Stimulated activated naive CD8-positive, alpha-beta T cell treated with anti-CD3 and anti-CD28 coated beads, Interleukin-15, Interleukin-2, amounts not matched to agents 100 ng/mL and 50 ng/mL, for 24 hours (primary cell): ENCODE measurements around the gene ATP1B2.
A peak's percentile ranks its signal among the peaks of the same experiment; 100 is the strongest.
"Not testable (repeated sequence)": the region's sequence is repeated elsewhere in the genome, so short reads cannot be mapped to it uniquely, and the experiment has no call there.

Experiments
- H3K27ac Mint-ChIP-seq: one replicate; pipeline ENCODE4 v1.8.0; 2021; ENCODE audit warnings: mild to moderate bottlenecking, mixed read lengths
- H3K27me3 Mint-ChIP-seq: one replicate; pipeline ENCODE4 v1.8.0; 2021; ENCODE audit warnings: mixed read lengths
- H3K36me3 Mint-ChIP-seq: one replicate; pipeline ENCODE4 v1.8.0; 2021; ENCODE audit warnings: low read depth, mixed read lengths
- H3K4me1 Mint-ChIP-seq: one replicate; pipeline ENCODE4 v1.8.0; 2021; ENCODE audit warnings: low read depth, mixed read lengths
- H3K4me3 Mint-ChIP-seq: one replicate; pipeline ENCODE4 v1.8.0; 2021; ENCODE audit warnings: mild to moderate bottlenecking, mixed read lengths
- H3K9me3 Mint-ChIP-seq: one replicate; pipeline ENCODE4 v1.8.0; 2021; ENCODE audit warnings: mixed read lengths

ATP1B2 gene

GRCh38 chr17:7650509-7651096, at the start of gene ATP1B2:
TSS of gene ATP1B2 (plus strand) at chr17:7650926. CDS start at chr17:7651519, 593 bp downstream.
- H3K27me3 Mint-ChIP-seq: peaks cover 39% of the 10 kb centered on the region
- H3K4me3 Mint-ChIP-seq: peak within 1 kb of the TSS; percentile 73
- peaks cover 14% of the 10 kb centered on the region for H3K4me1 Mint-ChIP-seq
- H3K9me3 Mint-ChIP-seq: no peaks in the 10 kb centered on the region
- no peaks in the 10 kb centered on the region for H3K36me3 Mint-ChIP-seq
- no peak within 1 kb of the TSS for H3K27ac Mint-ChIP-seq

GRCh38 chr17:7606280-7606679, 44.4 kb upstream of the ATP1B2 start:
- peaks cover 14% of the 10 kb centered on the region for H3K4me1 Mint-ChIP-seq
- no peak overlapping the region for H3K27ac Mint-ChIP-seq

GRCh38 chr17:7610641-7611040, 40.1 kb upstream of the ATP1B2 start:
- Mint-ChIP-seq H3K36me3 (peaks cover 31% of the 10 kb centered on the region), H3K27me3 (no peaks in the 10 kb centered on the region), H3K4me1 (peaks cover 46% of the 10 kb centered on the region), H3K27ac (peak overlapping the region; percentile 68), H3K9me3 (no peaks in the 10 kb centered on the region), H3K4me3 (no peak overlapping the region)

More at GRCh38 chr17:7606280-7606679, 44.4 kb upstream of the ATP1B2 start:
- Mint-ChIP-seq H3K9me3 (no peaks in the 10 kb centered on the region), H3K4me3 (no peak overlapping the region), H3K27me3 (no peaks in the 10 kb centered on the region), H3K36me3 (peaks cover 54% of the 10 kb centered on the region)

- Mint-ChIP-seq H3K27ac (no peak overlapping the region), H3K27me3 (no peaks in the 10 kb centered on the region), H3K36me3 (peaks cover 23% of the 10 kb centered on the region), H3K4me1 (peaks cover 43% of the 10 kb centered on the region), H3K9me3 (no peaks in the 10 kb centered on the region), H3K4me3 (peak overlapping the region; percentile 58)
Measured at GRCh38 chr17:7611635-7612293, 39.0 kb upstream of the ATP1B2 start.

- Mint-ChIP-seq H3K4me3 (peak overlapping the region; percentile 58), H3K27me3 (no peaks in the 10 kb centered on the region), H3K27ac (peak overlapping the region; percentile 71), H3K4me1 (peaks cover 43% of the 10 kb centered on the region), H3K36me3 (peaks cover 23% of the 10 kb centered on the region), H3K9me3 (no peaks in the 10 kb centered on the region)
Measured at GRCh38 chr17:7612294-7612640, 38.5 kb upstream of the ATP1B2 start.

GRCh38 chr17:7613769-7614424, 36.8 kb upstream of the ATP1B2 start:
- Mint-ChIP-seq H3K27me3 (no peaks in the 10 kb centered on the region), H3K9me3 (no peaks in the 10 kb centered on the region), H3K4me3 (peak overlapping the region; percentile 91), H3K36me3 (peaks cover 23% of the 10 kb centered on the region), H3K4me1 (peaks cover 43% of the 10 kb centered on the region), H3K27ac (peak overlapping the region; percentile 83)

GRCh38 chr17:7614425-7615264, 36.1 kb upstream of the ATP1B2 start, which contains the start of gene FXR2:
TSS of gene FXR2 (minus strand) at chr17:7614897. CDS start at chr17:7614532, 365 bp downstream.
- Mint-ChIP-seq H3K27me3 (no peaks in the 10 kb centered on the region), H3K36me3 (peaks cover 18% of the 10 kb centered on the region), H3K4me1 (peaks cover 43% of the 10 kb centered on the region), H3K4me3 (peak within 1 kb of the TSS; percentile 91), H3K9me3 (no peaks in the 10 kb centered on the region), H3K27ac (peak within 1 kb of the TSS; percentile 86)

GRCh38 chr17:7615265-7615747, 35.4 kb upstream of the ATP1B2 start:
- Mint-ChIP-seq H3K4me1 (peaks cover 41% of the 10 kb centered on the region), H3K4me3 (peak overlapping the region; percentile 83), H3K27me3 (no peaks in the 10 kb centered on the region), H3K36me3 (peaks cover 16% of the 10 kb centered on the region), H3K9me3 (no peaks in the 10 kb centered on the region), H3K27ac (peak overlapping the region; percentile 86)

GRCh38 chr17:7618608-7619007, 32.1 kb upstream of the ATP1B2 start:
- H3K27me3 Mint-ChIP-seq: no peaks in the 10 kb centered on the region
- H3K4me1 Mint-ChIP-seq: peaks cover 10% of the 10 kb centered on the region
- H3K4me3 Mint-ChIP-seq: no peak overlapping the region
- no peaks in the 10 kb centered on the region for H3K9me3 Mint-ChIP-seq
- no peaks in the 10 kb centered on the region for H3K36me3 Mint-ChIP-seq
- no peak overlapping the region for H3K27ac Mint-ChIP-seq

- Mint-ChIP-seq H3K27ac (no peak overlapping the region), H3K4me1 (no peaks in the 10 kb centered on the region), H3K4me3 (no peak overlapping the region), H3K27me3 (no peaks in the 10 kb centered on the region), H3K36me3 (no peaks in the 10 kb centered on the region), H3K9me3 (no peaks in the 10 kb centered on the region)
Measured at GRCh38 chr17:7620835-7621234, 29.9 kb upstream of the ATP1B2 start.

GRCh38 chr17:7623661-7624060, 27.1 kb upstream of the ATP1B2 start:
- H3K27me3 Mint-ChIP-seq: no peaks in the 10 kb centered on the region
- no peaks in the 10 kb centered on the region for H3K36me3 Mint-ChIP-seq
- H3K27ac Mint-ChIP-seq: no peak overlapping the region
- no peak overlapping the region for H3K4me3 Mint-ChIP-seq
- H3K4me1 Mint-ChIP-seq: peaks cover 10% of the 10 kb centered on the region
- H3K9me3 Mint-ChIP-seq: no peaks in the 10 kb centered on the region

GRCh38 chr17:7625749-7626148, 25.0 kb upstream of the ATP1B2 start:
- H3K27ac Mint-ChIP-seq, H3K9me3 Mint-ChIP-seq, H3K4me3 Mint-ChIP-seq, H3K27me3 Mint-ChIP-seq, H3K36me3 Mint-ChIP-seq, H3K4me1 Mint-ChIP-seq: not testable (repeated sequence)

- Mint-ChIP-seq H3K4me1 (peaks cover 10% of the 10 kb centered on the region), H3K27ac (no peak overlapping the region), H3K27me3 (no peaks in the 10 kb centered on the region), H3K4me3 (peak overlapping the region; percentile 85), H3K9me3 (no peaks in the 10 kb centered on the region), H3K36me3 (no peaks in the 10 kb centered on the region)
Measured at GRCh38 chr17:7626307-7626706, 24.4 kb upstream of the ATP1B2 start.

- Mint-ChIP-seq H3K4me3 (peak overlapping the region; percentile 85), H3K27ac (peak overlapping the region; percentile 61), H3K9me3 (no peaks in the 10 kb centered on the region), H3K27me3 (no peaks in the 10 kb centered on the region), H3K36me3 (no peaks in the 10 kb centered on the region), H3K4me1 (peaks cover 10% of the 10 kb centered on the region)
Measured at GRCh38 chr17:7626956-7627249, 23.8 kb upstream of the ATP1B2 start.
